ENCODE data around the gene ATXN1L. TPM values are rescaled to one million over a fixed set of nuclear protein-coding genes. Genes with fewer than 3 reads are reported as not detected.

Gene ATXN1L
- total RNA-seq, 6 donors from 2014 or later, result 22.0 to 31.2 (median 29.1) TPM

- DNase-seq, result peak in 1 of 2 donors; percentile 35
- H3K4me1 ChIP-seq, result peaks cover 13 to 39% (median 27%) of the 10 kb centered on the region in 4 donors
- no peaks in the 10 kb centered on the region for H3K9me3 ChIP-seq
- TF ChIP-seq CTCF (IDR thresholded peaks at IDR 0.05), result no peak
- no peak for TF ChIP-seq POLR2AphosphoS5 (IDR thresholded peaks at IDR 0.05)
- TF ChIP-seq POLR2A (IDR thresholded peaks at IDR 0.05), result no peak
- no peak for TF ChIP-seq EP300 (IDR thresholded peaks at IDR 0.05)
- H3K27me3 ChIP-seq, result no peaks in the 10 kb centered on the region
- H3K4me3 ChIP-seq, result no peak overlapping the region
- WGBS, 2 donors, result 33 to 37% methylated on average over 4 of the region's 4 CpGs
- ATAC-seq (ENCODE audit: low FRiP score in 2 of 2), result no peak
- H3K36me3 ChIP-seq, result peaks cover 0 to 4% (median 2%) of the 10 kb centered on the region in 4 donors
- H3K27ac ChIP-seq, result peak overlapping the region in 2 of 4 donors; percentile 22 to 95
Observed at GRCh38 chr16:71885261-71885650, 39.5 kb downstream of the ATXN1L start.

GRCh38 chr16:71889147-71889546 lies 43.4 kb downstream of the ATXN1L start:
- no peaks in the 10 kb centered on the region for H3K9me3 ChIP-seq

GRCh38 chr16:71893888-71894228 lies 48.1 kb downstream of the ATXN1L start:
- ATAC-seq (ENCODE audit: low FRiP score in 2 of 2) (no peak), DNase-seq (no peak)
- Histone ChIP-seq H3K9me3 (no peaks in the 10 kb centered on the region), H3K36me3 (no peaks in the 10 kb centered on the region), H3K27me3 (no peaks in the 10 kb centered on the region), H3K27ac (peak overlapping the region; percentile 93 to 97 (median 94)), H3K4me3 (peak overlapping the region in 3 of 4 donors; percentile 77 to 90 (median 79)), H3K4me1 (peaks cover 23 to 35% (median 28%) of the 10 kb centered on the region in 4 donors)
- no peak for TF ChIP-seq POLR2A (IDR thresholded peaks at IDR 0.05)
- no peak for TF ChIP-seq EP300 (IDR thresholded peaks at IDR 0.05)
- TF ChIP-seq POLR2AphosphoS5 (IDR thresholded peaks at IDR 0.05), result no peak
- TF ChIP-seq CTCF (IDR thresholded peaks at IDR 0.05), result no peak
- 41 to 46% methylated on average over 7 of the region's 7 CpGs for WGBS, 2 donors

More at GRCh38 chr16:71889147-71889546, 43.4 kb downstream of the ATXN1L start:
- Histone ChIP-seq H3K4me1 (peaks cover 8 to 17% (median 11%) of the 10 kb centered on the region in 4 donors), H3K36me3 (no peaks in the 10 kb centered on the region), H3K27me3 (no peaks in the 10 kb centered on the region), H3K4me3 (no peak overlapping the region), H3K27ac (no peak overlapping the region)
- DNase-seq (no peak), ATAC-seq (ENCODE audit: low FRiP score in 2 of 2) (no peak)
- TF ChIP-seq POLR2AphosphoS5 (IDR thresholded peaks at IDR 0.05) (no peak), CTCF (IDR thresholded peaks at IDR 0.05) (no peak), EP300 (IDR thresholded peaks at IDR 0.05) (no peak), POLR2A (IDR thresholded peaks at IDR 0.05) (no peak)
- 97 to 98% methylated on average over 3 of the region's 3 CpGs for WGBS, 2 donors

DNA sequence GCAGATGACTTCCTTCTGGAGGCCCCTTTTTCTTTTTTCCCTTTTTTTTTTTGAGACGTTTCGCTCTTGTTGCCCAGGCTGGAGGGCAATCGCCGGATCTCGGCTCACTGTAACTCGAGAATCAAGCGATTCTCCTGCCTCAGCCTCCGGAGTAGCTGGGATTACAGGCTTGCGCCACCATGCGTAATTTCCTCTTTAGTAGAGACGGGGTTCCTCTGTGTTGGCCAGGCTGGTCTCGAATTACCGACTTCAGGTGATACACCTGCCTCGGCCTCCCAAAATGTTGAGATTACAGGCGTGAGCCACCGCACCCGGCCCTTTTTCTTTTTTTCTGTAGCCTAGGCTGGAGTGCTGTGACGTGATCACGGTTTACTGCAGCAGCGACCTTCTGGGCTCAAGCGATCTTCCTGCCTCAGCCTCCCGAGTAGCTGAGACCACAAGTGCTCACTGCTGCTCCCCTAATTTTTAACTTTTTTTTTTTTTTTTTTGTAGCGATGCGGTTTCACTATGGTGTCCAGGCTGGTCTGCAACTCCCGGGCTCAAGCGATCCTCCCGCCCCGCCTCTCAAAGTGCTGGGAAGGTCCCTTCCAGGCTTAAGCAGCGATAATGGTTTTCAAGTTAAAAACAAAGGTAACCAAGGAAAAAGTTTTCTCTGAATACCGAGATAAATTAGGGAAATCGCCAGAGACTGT lies 48.6 kb downstream of the ATXN1L start:
- ATAC-seq (ENCODE audit: low FRiP score in 2 of 2) (peak; percentile 49 to 52), DNase-seq (peak in 1 of 2 donors; percentile 80)
- 0% methylated on average over 25 to 31 of the region's 31 CpGs for WGBS, 2 donors
- TF ChIP-seq POLR2A (IDR thresholded peaks at IDR 0.05) (no peak), CTCF (IDR thresholded peaks at IDR 0.05) (peak in 1 of 6 experiments; percentile 6), POLR2AphosphoS5 (IDR thresholded peaks at IDR 0.05) (peak in 1 of 2 donors; percentile 40)
- Histone ChIP-seq H3K27ac (peak overlapping the region; percentile 93 to 97 (median 94)), H3K9me3 (no peaks in the 10 kb centered on the region), H3K4me1 (peaks cover 23 to 40% (median 33%) of the 10 kb centered on the region in 4 donors), H3K36me3 (no peaks in the 10 kb centered on the region), H3K27me3 (no peaks in the 10 kb centered on the region), H3K4me3 (peak overlapping the region; percentile 48 to 90 (median 78))

All from upper lobe of left lung (tissue), 6 donors.